ENCODE data around the gene FYB1. TPM values are rescaled to one million over a fixed set of nuclear protein-coding genes. Genes with fewer than 3 reads are reported as not detected.
A peak's percentile ranks its signal among the peaks of the same experiment; 100 is the strongest.

The FYB1 gene
- total RNA-seq, 2 donors from 2014 or later: 3.1 to 4.0 TPM

DNA sequence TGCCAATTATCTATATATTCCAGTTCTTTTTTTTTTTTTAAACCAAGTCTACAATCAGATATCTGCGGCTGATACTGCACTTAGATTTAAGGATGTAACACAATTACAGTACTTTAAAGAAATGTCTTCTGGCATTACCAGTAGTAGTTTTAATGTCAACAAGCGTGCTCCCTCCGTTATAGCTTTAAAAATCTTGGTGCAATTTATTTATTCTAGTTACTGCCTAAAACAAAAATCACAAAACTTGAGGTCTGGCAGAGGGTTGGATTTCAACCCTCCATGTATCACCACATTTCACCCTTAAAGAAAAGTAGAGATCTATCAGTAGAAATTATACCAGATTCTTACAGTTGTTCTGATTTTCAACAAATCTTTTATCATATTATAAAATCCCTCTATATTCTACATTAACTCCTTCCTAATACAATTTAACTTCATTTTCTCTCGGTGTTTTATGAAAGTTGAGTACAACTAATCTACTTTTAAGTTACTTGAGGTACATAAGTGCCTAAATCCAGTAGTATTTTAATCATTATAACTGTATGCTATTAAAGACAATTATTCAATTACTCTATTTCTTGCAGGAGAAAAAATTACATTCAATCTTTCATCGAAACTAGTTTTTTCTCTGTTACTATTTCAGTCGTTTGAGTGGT is 143.1 kb downstream of the FYB1 start:
- Histone ChIP-seq H3K27ac (no peak overlapping the region), H3K4me1 (replicated peaks) (peaks cover 4% of the 10 kb centered on the region), H3K36me3 (no peaks in the 10 kb centered on the region), H3K4me3 (no peak overlapping the region), H3K27me3 (replicated peaks; ENCODE audit: insufficient read depth) (no peaks in the 10 kb centered on the region), H3K9me3 (no peaks in the 10 kb centered on the region)
- intact Hi-C loops (cut with DNase I): loop anchor here (5.0 to 10.0 kb wide), 2 partner anchors 229 to 631 kb away; partner anchors contain the start of gene OSMR
- TF ChIP-seq POLR2A (IDR thresholded peaks at IDR 0.05): no peak
- TF ChIP-seq CTCF (IDR thresholded peaks at IDR 0.05): no peak
- no peak for TF ChIP-seq POLR2AphosphoS5 (IDR thresholded peaks at IDR 0.05)
- WGBS: 79% methylated on average over 6 of the region's 6 CpGs
- no peak for DNase-seq (ENCODE audit: low spot score)

- peak within 1 kb of the TSS; percentile 98 to 99 for H3K4me3 ChIP-seq
- no peaks in the 10 kb centered on the region for H3K36me3 ChIP-seq
- peak; percentile 87 for DNase-seq (ENCODE audit: low spot score)
- H3K9me3 ChIP-seq: no peaks in the 10 kb centered on the region
- under 1% methylated on average over 79 of the region's 94 CpGs for WGBS
- TF ChIP-seq CTCF (IDR thresholded peaks at IDR 0.05) (no peak), POLR2A (IDR thresholded peaks at IDR 0.05) (peak; percentile 53), POLR2AphosphoS5 (IDR thresholded peaks at IDR 0.05) (peak; percentile 25)
- peaks cover 4% of the 10 kb centered on the region for H3K4me1 ChIP-seq (replicated peaks)
- no peaks in the 10 kb centered on the region for H3K27me3 ChIP-seq (replicated peaks; ENCODE audit: insufficient read depth)
- intact Hi-C loops (cut with DNase I): loop anchor here (10.0 kb wide), 1 partner anchor 629 kb away; no protein-coding TSS in a partner anchor
- peak within 1 kb of the TSS; percentile 99 to 100 for H3K27ac ChIP-seq
These were observed 145.1 kb downstream of the FYB1 start, which contains the start of gene RICTOR for GRCh38 chr5:39074017-39074814. Gene RICTOR, minus strand, starts transcription at chr5:39074399. Its CDS starts 22 bp downstream, at chr5:39074377.

GRCh38 chr5:39073767-39074016 is 145.7 kb downstream of the FYB1 start:
- 0% methylated on average over 22 of the region's 29 CpGs for WGBS
- intact Hi-C loops (cut with DNase I): loop anchor here (10.0 kb wide), 1 partner anchor 629 kb away; no protein-coding TSS in a partner anchor
- Histone ChIP-seq H3K27me3 (replicated peaks; ENCODE audit: insufficient read depth) (no peaks in the 10 kb centered on the region), H3K9me3 (no peaks in the 10 kb centered on the region), H3K4me3 (peak overlapping the region; percentile 98 to 99), H3K4me1 (replicated peaks) (peaks cover 4% of the 10 kb centered on the region), H3K27ac (peak overlapping the region; percentile 99 to 100), H3K36me3 (no peaks in the 10 kb centered on the region)
- DNase-seq (ENCODE audit: low spot score): no peak
- TF ChIP-seq CTCF (IDR thresholded peaks at IDR 0.05) (no peak), POLR2AphosphoS5 (IDR thresholded peaks at IDR 0.05) (no peak), POLR2A (IDR thresholded peaks at IDR 0.05) (no peak)

- Histone ChIP-seq H3K27ac (peak overlapping the region; percentile 99 to 100), H3K36me3 (no peaks in the 10 kb centered on the region), H3K27me3 (replicated peaks; ENCODE audit: insufficient read depth) (no peaks in the 10 kb centered on the region), H3K4me3 (peak overlapping the region; percentile 98 to 99), H3K4me1 (replicated peaks) (peaks cover 4% of the 10 kb centered on the region), H3K9me3 (no peaks in the 10 kb centered on the region)
- intact Hi-C loops (cut with DNase I): loop anchor here (10.0 kb wide), 1 partner anchor 628 kb away; no protein-coding TSS in a partner anchor
- 2% methylated on average over 27 of the region's 27 CpGs for WGBS
- peak; percentile 39 for DNase-seq (ENCODE audit: low spot score)
- TF ChIP-seq CTCF (IDR thresholded peaks at IDR 0.05) (no peak), POLR2AphosphoS5 (IDR thresholded peaks at IDR 0.05) (peak; percentile 23), POLR2A (IDR thresholded peaks at IDR 0.05) (no peak)
These were observed 146.2 kb downstream of the FYB1 start for GRCh38 chr5:39072925-39073766.
